ENCODE results near the gene NPDC1. TPM values are rescaled to one million over a fixed set of nuclear protein-coding genes. Genes with fewer than 3 reads are reported as not detected.
A peak's percentile ranks its signal among the peaks of the same experiment; 100 is the strongest.

Gene NPDC1
- polyA plus RNA-seq, 3 donors, result 0.51 to 2.7 TPM; not detected in 1

DNA sequence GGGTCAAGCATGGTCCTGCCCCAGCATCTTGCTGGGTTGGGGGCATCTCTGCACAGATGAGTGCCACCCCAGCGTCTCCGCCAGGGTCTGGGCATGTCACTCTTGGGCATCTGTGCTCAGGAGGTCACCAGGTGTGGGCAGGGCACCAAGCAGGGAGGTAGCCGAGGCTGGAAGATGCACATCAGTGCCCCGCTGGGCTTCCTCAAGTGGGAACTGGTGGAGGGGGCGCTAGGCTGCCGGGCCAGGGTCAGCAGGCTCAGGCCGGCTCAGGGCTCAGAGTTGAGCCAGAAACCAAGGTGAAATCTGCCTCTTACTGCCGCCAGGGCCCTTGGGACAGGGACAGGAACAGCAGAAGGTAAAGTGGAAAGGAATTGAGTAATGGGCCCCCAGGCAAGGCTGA lies 10.0 kb downstream of the NPDC1 start:
- peak overlapping the region in 1 of 2 donors; percentile 71 for H3K27ac ChIP-seq (ENCODE audit: low read depth in 1 of 2, low read length in 2 of 2)
- H3K36me3 ChIP-seq (replicated peaks in 1 of 2; ENCODE audit: control insufficient read depth in 1 of 2, insufficient read depth in 2 of 2, low read length in 2 of 2), result peaks cover 15 to 22% of the 10 kb centered on the region in 2 donors
- H3K9me3 ChIP-seq (replicated peaks in 1 of 2; ENCODE audit: control insufficient read depth in 1 of 2, insufficient read depth in 1 of 2, low read length in 2 of 2), result no peaks in the 10 kb centered on the region
- H3K9ac ChIP-seq (ENCODE audit: insufficient read depth, low read length, poor library complexity, severe bottlenecking), result no peak overlapping the region
- H3K4me2 ChIP-seq (replicated peaks; ENCODE audit: extremely low read depth, low read length, poor library complexity, severe bottlenecking), result peak overlapping the region; percentile 98
- TF ChIP-seq, protein P1, sequence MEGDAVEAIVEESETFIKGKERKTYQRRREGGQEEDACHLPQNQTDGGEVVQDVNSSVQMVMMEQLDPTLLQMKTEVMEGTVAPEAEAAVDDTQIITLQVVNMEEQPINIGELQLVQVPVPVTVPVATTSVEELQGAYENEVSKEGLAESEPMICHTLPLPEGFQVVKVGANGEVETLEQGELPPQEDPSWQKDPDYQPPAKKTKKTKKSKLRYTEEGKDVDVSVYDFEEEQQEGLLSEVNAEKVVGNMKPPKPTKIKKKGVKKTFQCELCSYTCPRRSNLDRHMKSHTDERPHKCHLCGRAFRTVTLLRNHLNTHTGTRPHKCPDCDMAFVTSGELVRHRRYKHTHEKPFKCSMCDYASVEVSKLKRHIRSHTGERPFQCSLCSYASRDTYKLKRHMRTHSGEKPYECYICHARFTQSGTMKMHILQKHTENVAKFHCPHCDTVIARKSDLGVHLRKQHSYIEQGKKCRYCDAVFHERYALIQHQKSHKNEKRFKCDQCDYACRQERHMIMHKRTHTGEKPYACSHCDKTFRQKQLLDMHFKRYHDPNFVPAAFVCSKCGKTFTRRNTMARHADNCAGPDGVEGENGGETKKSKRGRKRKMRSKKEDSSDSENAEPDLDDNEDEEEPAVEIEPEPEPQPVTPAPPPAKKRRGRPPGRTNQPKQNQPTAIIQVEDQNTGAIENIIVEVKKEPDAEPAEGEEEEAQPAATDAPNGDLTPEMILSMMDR (IDR thresholded peaks at IDR 0.05), result no peak
- peaks cover 52% of the 10 kb centered on the region for H4K20me1 ChIP-seq (ENCODE audit: insufficient read depth, low read length)
- 97% methylated on average over 8 of the region's 8 CpGs for WGBS (ENCODE audit: insufficient coverage)
- H3K36me3 Mint-ChIP-seq, result peaks cover 5 to 26% of the 10 kb centered on the region in 2 donors
- intact Hi-C loops (cut with micrococcal nuclease), result loop anchor here in 1 of 2 donors (10.0 kb wide), 1 partner anchor 91 kb away; the partner anchor contains the start of genes C8G and FBXW5
- no peaks in the 10 kb centered on the region for H3K9me3 Mint-ChIP-seq
- no peak for DNase-seq
- H3K4me1 ChIP-seq (ENCODE audit: control insufficient read depth in 1 of 2, insufficient read depth in 2 of 2, low read length in 2 of 2), result peaks cover 37 to 49% of the 10 kb centered on the region in 2 donors
- H3K27me3 Mint-ChIP-seq (ENCODE audit: low read depth in 3 of 3), result peaks cover 0 to 1% (median 0%) of the 10 kb centered on the region in 3 donors
- no peak overlapping the region for H2AFZ ChIP-seq (ENCODE audit: insufficient read depth, low read depth, low read length, poor library complexity, severe bottlenecking)
- H3K27me3 ChIP-seq (ENCODE audit: control insufficient read depth in 2 of 2, insufficient read depth in 2 of 2, low read length in 2 of 2), result no peaks in the 10 kb centered on the region
- H3K4me3 Mint-ChIP-seq, result no peak overlapping the region
- H3K27ac Mint-ChIP-seq, result no peak overlapping the region
- H3K4me3 ChIP-seq (replicated peaks in 1 of 3; ENCODE audit: low read depth in 2 of 3, low read length in 3 of 3), result peak overlapping the region in 1 of 3 experiments; percentile 74
- peaks cover 30% of the 10 kb centered on the region for H3K4me1 Mint-ChIP-seq
- H3K79me2 ChIP-seq (ENCODE audit: insufficient read depth, low read length), result peaks cover 49% of the 10 kb centered on the region

DNA sequence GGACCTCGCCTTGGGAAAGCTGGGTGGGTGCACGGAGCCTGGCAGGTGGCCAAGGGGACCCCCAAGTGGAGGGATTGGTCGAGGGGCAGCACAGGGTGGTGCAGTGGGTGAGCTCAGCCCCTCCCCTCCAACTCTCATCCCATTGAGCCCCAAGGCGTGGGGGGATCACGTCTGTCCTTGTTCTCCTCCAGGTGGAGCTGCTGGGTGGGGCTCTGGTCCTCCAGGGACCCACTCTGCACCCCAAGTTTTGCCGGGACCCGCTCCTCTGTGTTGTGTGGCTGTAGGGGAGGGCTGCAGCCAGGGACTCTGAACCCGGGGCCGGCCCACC lies 10.5 kb downstream of the NPDC1 start:
- H3K36me3 Mint-ChIP-seq, result peaks cover 5 to 30% of the 10 kb centered on the region in 2 donors
- Histone ChIP-seq H3K4me3 (replicated peaks in 1 of 3; ENCODE audit: low read depth in 2 of 3, low read length in 3 of 3) (peak overlapping the region in 1 of 3 experiments; percentile 74), H3K36me3 (replicated peaks in 1 of 2; ENCODE audit: control insufficient read depth in 1 of 2, insufficient read depth in 2 of 2, low read length in 2 of 2) (peaks cover 15 to 22% of the 10 kb centered on the region in 2 donors), H3K9ac (ENCODE audit: insufficient read depth, low read length, poor library complexity, severe bottlenecking) (peak overlapping the region; percentile 1), H3K4me1 (ENCODE audit: control insufficient read depth in 1 of 2, insufficient read depth in 2 of 2, low read length in 2 of 2) (peaks cover 41 to 54% of the 10 kb centered on the region in 2 donors), H4K20me1 (ENCODE audit: insufficient read depth, low read length) (peaks cover 52% of the 10 kb centered on the region), H3K9me3 (replicated peaks in 1 of 2; ENCODE audit: control insufficient read depth in 1 of 2, insufficient read depth in 1 of 2, low read length in 2 of 2) (no peaks in the 10 kb centered on the region), H2AFZ (ENCODE audit: insufficient read depth, low read depth, low read length, poor library complexity, severe bottlenecking) (no peak overlapping the region), H3K4me2 (replicated peaks; ENCODE audit: extremely low read depth, low read length, poor library complexity, severe bottlenecking) (peak overlapping the region; percentile 98), H3K79me2 (ENCODE audit: insufficient read depth, low read length) (peaks cover 54% of the 10 kb centered on the region), H3K27ac (ENCODE audit: low read depth in 1 of 2, low read length in 2 of 2) (peak overlapping the region in 1 of 2 donors; percentile 71), H3K27me3 (ENCODE audit: control insufficient read depth in 2 of 2, insufficient read depth in 2 of 2, low read length in 2 of 2) (no peaks in the 10 kb centered on the region)
- peak overlapping the region in 1 of 7 donors; percentile 53 for H3K27ac Mint-ChIP-seq
- peaks cover 35% of the 10 kb centered on the region for H3K4me1 Mint-ChIP-seq
- TF ChIP-seq, protein P1 (IDR thresholded peaks at IDR 0.05), result peak; percentile 60
- no peaks in the 10 kb centered on the region for H3K9me3 Mint-ChIP-seq
- H3K27me3 Mint-ChIP-seq (ENCODE audit: low read depth in 3 of 3), result peaks cover 0 to 1% (median 0%) of the 10 kb centered on the region in 3 donors
- H3K4me3 Mint-ChIP-seq, result peak overlapping the region; percentile 56 to 64
- WGBS (ENCODE audit: insufficient coverage), result no CpG with 5 or more reads among the region's 9 CpGs
- no peak for DNase-seq
- intact Hi-C loops (cut with micrococcal nuclease), result loop anchor here in 1 of 2 donors (10.0 kb wide), 1 partner anchor 91 kb away; the partner anchor contains the start of genes C8G and FBXW5

All from CD14-positive monocyte (primary cell).